ENCODE measurements around the gene HNF1A. TPM values are rescaled to one million over a fixed set of nuclear protein-coding genes. Genes with fewer than 3 reads are reported as not detected.
A peak's percentile ranks its signal among the peaks of the same experiment; 100 is the strongest.

Gene HNF1A
- total RNA-seq, 2 donors from 2014 or later = not detected

DNA sequence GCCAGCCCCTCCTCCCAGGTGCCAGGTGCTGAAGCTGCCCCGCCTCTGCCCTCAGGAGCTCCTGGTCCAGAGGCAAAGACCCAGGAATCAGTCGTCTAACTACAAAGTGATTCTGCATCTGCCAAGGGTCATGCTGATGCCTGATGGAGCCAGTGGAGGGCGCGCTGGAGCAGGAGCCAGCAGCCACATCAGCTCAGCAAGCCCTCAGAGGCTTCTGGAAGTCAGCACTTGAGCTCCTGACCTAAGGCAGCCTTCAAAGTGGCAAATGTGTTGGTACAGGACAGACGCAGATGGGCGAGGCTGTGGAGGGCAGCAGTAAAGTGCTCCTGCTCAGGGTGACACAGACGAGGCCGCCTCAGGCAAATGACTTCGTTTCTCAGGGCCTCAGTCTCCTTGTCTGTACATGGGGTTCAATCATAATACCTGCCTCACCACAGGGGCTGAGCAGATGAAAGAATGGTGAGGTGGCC lies 27.0 kb downstream of the HNF1A start:
- H3K36me3 ChIP-seq = peaks cover 42% of the 10 kb centered on the region

GRCh38 chr12:121008347-121009098 lies 30.2 kb downstream of the HNF1A start:
- peaks cover 48% of the 10 kb centered on the region for H3K36me3 ChIP-seq
- no peaks in the 10 kb centered on the region for H3K27me3 ChIP-seq
- no peaks in the 10 kb centered on the region for H3K4me1 ChIP-seq
- H3K4me3 ChIP-seq = no peak overlapping the region
- DNase-seq (ENCODE audit: low spot score) = no peak
- no peaks in the 10 kb centered on the region for H3K9me3 ChIP-seq
- no peak for TF ChIP-seq CTCF (IDR thresholded peaks at IDR 0.05)
- H3K27ac ChIP-seq = no peak overlapping the region

More for the DNA sequence above, 27.0 kb downstream of the HNF1A start:
- DNase-seq (ENCODE audit: low spot score) = no peak
- peak in 1 of 2 donors; percentile 44 for TF ChIP-seq CTCF (IDR thresholded peaks at IDR 0.05)
- Histone ChIP-seq H3K4me1 (no peaks in the 10 kb centered on the region), H3K4me3 (no peak overlapping the region), H3K27ac (no peak overlapping the region), H3K9me3 (no peaks in the 10 kb centered on the region), H3K27me3 (no peaks in the 10 kb centered on the region)

DNA sequence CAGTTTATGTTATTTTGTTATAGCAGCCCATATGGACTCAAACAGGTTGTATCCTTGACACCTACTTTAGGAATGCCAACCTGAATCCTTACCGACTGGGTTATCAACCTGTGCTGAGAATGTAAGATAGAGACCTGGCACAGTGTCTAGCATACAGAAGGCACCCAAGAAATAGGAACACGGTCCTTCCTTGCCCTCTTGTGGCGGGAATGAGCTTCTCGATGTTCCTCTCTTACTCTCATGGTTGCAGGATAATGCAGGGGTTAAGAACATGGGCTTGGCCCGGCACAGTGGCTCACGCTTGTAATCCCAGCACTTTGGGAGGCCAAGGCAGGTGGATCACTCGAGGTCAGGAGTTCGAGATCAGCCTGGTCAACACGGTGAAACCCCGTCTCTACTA lies 31.4 kb downstream of the HNF1A start:
- Histone ChIP-seq H3K36me3 (peaks cover 36% of the 10 kb centered on the region), H3K27ac (no peak overlapping the region), H3K9me3 (no peaks in the 10 kb centered on the region), H3K27me3 (no peaks in the 10 kb centered on the region), H3K4me1 (no peaks in the 10 kb centered on the region), H3K4me3 (no peak overlapping the region)
- no peak for DNase-seq (ENCODE audit: low spot score)
- TF ChIP-seq CTCF (IDR thresholded peaks at IDR 0.05) = peak in 1 of 2 donors; percentile 40

DNA sequence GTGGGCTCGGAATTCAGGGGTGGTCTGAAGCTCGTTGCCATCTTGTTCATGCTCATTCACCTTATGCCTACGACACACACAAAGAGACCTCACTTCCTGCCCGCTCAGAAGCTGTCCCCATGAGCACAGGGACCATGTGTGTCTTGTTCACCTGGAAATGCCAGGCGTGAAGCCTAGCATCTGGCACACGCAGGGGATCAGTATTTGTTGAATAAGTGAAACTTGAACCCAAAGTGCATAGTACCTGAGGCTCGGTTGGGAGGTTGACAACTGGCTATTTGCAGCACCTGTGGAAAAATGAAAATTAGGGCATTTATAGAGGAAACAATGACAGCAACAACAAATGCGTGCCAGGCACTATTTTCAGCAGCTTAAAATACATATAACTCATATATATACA lies 32.5 kb downstream of the HNF1A start:
- no peak overlapping the region for H3K4me3 ChIP-seq
- H3K4me1 ChIP-seq = peaks cover 0 to 6% of the 10 kb centered on the region in 2 donors
- H3K27ac ChIP-seq = no peak overlapping the region
- no peak for DNase-seq (ENCODE audit: low spot score)
- H3K27me3 ChIP-seq = no peaks in the 10 kb centered on the region
- peaks cover 31% of the 10 kb centered on the region for H3K36me3 ChIP-seq
- TF ChIP-seq CTCF (IDR thresholded peaks at IDR 0.05) = no peak
- H3K9me3 ChIP-seq = no peaks in the 10 kb centered on the region

- peaks cover 0 to 7% of the 10 kb centered on the region in 2 donors for H3K4me1 ChIP-seq
- H3K27ac ChIP-seq = no peak overlapping the region
- no peaks in the 10 kb centered on the region for H3K27me3 ChIP-seq
- TF ChIP-seq CTCF (IDR thresholded peaks at IDR 0.05) = no peak
- DNase-seq (ENCODE audit: low spot score) = no peak
- H3K9me3 ChIP-seq = no peaks in the 10 kb centered on the region
- peaks cover 29% of the 10 kb centered on the region for H3K36me3 ChIP-seq
- no peak overlapping the region for H3K4me3 ChIP-seq
These were observed 33.5 kb downstream of the HNF1A start for GRCh38 chr12:121011820-121012219.

Measured in right atrium auricular region (tissue), 2 donors.